ENCODE data around the gene SLC25A23.

- TF ChIP-seq, protein P1, sequence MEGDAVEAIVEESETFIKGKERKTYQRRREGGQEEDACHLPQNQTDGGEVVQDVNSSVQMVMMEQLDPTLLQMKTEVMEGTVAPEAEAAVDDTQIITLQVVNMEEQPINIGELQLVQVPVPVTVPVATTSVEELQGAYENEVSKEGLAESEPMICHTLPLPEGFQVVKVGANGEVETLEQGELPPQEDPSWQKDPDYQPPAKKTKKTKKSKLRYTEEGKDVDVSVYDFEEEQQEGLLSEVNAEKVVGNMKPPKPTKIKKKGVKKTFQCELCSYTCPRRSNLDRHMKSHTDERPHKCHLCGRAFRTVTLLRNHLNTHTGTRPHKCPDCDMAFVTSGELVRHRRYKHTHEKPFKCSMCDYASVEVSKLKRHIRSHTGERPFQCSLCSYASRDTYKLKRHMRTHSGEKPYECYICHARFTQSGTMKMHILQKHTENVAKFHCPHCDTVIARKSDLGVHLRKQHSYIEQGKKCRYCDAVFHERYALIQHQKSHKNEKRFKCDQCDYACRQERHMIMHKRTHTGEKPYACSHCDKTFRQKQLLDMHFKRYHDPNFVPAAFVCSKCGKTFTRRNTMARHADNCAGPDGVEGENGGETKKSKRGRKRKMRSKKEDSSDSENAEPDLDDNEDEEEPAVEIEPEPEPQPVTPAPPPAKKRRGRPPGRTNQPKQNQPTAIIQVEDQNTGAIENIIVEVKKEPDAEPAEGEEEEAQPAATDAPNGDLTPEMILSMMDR (IDR thresholded peaks at IDR 0.05; ENCODE audit: poor library complexity), result no peak
- TF ChIP-seq EZH2 (IDR thresholded peaks at IDR 0.05; ENCODE audit: borderline replicate concordance) (no peak), EZH2phosphoT487 (IDR thresholded peaks at IDR 0.05; ENCODE audit: low read depth, severe bottlenecking, unreplicated experiment) (no peak)
Measured at GRCh38 chr19:6427131-6427530, 32.5 kb downstream of the SLC25A23 start.
